ENCODE data around the gene F10. TPM values are rescaled to one million over a fixed set of nuclear protein-coding genes. Genes with fewer than 3 reads are reported as not detected.
"Not testable (repeated sequence)": the region's sequence is repeated elsewhere in the genome, so short reads cannot be mapped to it uniquely, and the experiment has no call there.

F10 gene
- polyA plus RNA-seq, 1 experiment = 39.0 TPM

DNA sequence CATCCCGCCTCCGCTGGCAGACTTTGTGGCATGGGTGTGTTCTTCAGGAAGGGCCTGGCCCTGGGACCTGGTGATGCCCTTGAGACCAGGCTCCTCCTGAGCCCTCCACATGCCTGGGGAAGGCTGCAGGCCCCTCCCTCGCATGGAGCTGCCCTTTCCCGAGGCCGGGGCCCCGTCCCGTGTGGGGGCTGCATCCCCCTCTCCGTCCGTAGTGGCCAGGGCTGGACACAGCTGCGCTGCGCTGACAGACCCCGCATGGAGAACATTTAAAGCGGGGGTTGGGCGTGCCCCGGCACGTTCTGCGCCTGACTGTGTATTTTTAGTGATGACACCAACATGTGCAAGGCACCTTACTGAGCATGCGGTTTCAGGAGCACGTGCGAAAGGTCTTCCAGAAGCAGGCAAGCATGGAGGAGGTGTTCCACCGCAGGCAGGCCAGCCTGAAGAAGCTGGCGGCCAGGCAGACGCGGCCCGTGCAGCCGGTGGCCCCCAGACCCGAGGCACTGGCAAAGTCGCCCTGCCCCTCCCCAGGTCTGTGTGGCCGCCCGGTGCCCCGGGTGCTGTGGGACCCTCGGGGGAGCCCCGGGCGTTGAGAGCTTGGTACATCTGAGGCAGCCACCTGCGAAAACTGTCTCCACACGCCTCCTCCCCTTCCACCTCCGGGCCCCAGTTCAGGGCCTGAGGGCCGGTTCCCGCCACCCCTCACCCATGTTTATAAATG, 45.8 kb upstream of the F10 start:
- no peaks in the 10 kb centered on the region for H3K36me3 ChIP-seq (ENCODE audit: control insufficient read depth, insufficient read depth, low read length)
- ChIA-PET POLR2A (no interaction called here), CTCF (interaction anchor here (0.9 kb wide), 1 partner anchor 12 kb away, joined by 4 read pairs; no protein-coding TSS in a partner anchor)
- no peak overlapping the region for H3K4me3 ChIP-seq (ENCODE audit: low read depth, low read length)
- TF ChIP-seq, protein P1, sequence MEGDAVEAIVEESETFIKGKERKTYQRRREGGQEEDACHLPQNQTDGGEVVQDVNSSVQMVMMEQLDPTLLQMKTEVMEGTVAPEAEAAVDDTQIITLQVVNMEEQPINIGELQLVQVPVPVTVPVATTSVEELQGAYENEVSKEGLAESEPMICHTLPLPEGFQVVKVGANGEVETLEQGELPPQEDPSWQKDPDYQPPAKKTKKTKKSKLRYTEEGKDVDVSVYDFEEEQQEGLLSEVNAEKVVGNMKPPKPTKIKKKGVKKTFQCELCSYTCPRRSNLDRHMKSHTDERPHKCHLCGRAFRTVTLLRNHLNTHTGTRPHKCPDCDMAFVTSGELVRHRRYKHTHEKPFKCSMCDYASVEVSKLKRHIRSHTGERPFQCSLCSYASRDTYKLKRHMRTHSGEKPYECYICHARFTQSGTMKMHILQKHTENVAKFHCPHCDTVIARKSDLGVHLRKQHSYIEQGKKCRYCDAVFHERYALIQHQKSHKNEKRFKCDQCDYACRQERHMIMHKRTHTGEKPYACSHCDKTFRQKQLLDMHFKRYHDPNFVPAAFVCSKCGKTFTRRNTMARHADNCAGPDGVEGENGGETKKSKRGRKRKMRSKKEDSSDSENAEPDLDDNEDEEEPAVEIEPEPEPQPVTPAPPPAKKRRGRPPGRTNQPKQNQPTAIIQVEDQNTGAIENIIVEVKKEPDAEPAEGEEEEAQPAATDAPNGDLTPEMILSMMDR (IDR thresholded peaks at IDR 0.05; ENCODE audit: insufficient read depth, low read depth, low read length) = no peak
- H3K27me3 ChIP-seq (ENCODE audit: control insufficient read depth, insufficient read depth, low read length) = no peaks in the 10 kb centered on the region; the same call in 1 of the 2 replicates
- no peak for DNase-seq (ENCODE audit: low read depth)

DNA sequence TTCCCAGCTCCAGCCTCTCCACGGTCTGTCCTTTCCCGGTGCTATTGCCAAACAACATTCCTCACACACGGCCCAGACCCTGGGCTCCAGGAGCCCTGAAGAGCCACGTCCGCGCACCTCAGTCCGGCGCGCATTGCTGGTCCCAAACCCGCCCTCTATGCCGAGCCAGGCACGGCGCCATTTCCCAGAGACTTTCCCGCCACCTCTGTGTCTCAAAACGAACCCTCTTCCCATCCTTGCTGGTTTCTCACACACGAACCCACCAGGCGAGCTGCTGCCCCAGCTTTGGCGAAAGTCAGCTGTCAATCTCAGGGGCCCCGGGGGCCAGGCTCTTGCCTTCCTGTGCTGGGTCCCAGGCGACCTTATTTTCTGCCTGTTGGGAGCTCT, 45.0 kb upstream of the F10 start:
- DNase-seq (ENCODE audit: low read depth) = no peak
- H3K36me3 ChIP-seq (ENCODE audit: control insufficient read depth, insufficient read depth, low read length) = no peaks in the 10 kb centered on the region
- TF ChIP-seq, protein P1 (IDR thresholded peaks at IDR 0.05; ENCODE audit: insufficient read depth, low read depth, low read length) = no peak
- H3K4me3 ChIP-seq (ENCODE audit: low read depth, low read length) = no peak overlapping the region
- ChIA-PET CTCF (interaction anchor here (0.9 kb wide), 1 partner anchor 13 kb away, joined by 4 read pairs; no protein-coding TSS in a partner anchor), POLR2A (no interaction called here)
- H3K27me3 ChIP-seq (ENCODE audit: control insufficient read depth, insufficient read depth, low read length) = no peaks in the 10 kb centered on the region; the same call in 1 of the 2 replicates

GRCh38 chr13:113077953-113078901, 44.4 kb upstream of the F10 start:
- TF ChIP-seq, protein P1 (IDR thresholded peaks at IDR 0.05; ENCODE audit: insufficient read depth, low read depth, low read length) = no peak
- CTCF ChIA-PET = interaction anchor here (0.7 to 0.9 kb wide), 2 partner anchors 13 to 65 kb away, joined by 3 to 4 read pairs; no protein-coding TSS in a partner anchor
- POLR2A ChIA-PET = no interaction called here
- Histone ChIP-seq H3K36me3 (ENCODE audit: control insufficient read depth, insufficient read depth, low read length) (no peaks in the 10 kb centered on the region), H3K27me3 (ENCODE audit: control insufficient read depth, insufficient read depth, low read length) (no peaks in the 10 kb centered on the region; the same call in 1 of the 2 replicates), H3K4me3 (ENCODE audit: low read depth, low read length) (no peak overlapping the region)
- DNase-seq (ENCODE audit: low read depth) = no peak

- CTCF ChIA-PET = no interaction called here
- no peak for DNase-seq (ENCODE audit: low read depth)
- POLR2A ChIA-PET = no interaction called here
These were observed 43.5 kb upstream of the F10 start for GRCh38 chr13:113078902-113079780.

GRCh38 chr13:113079781-113080080, 42.9 kb upstream of the F10 start:
- H3K27me3 ChIP-seq (ENCODE audit: control insufficient read depth, insufficient read depth, low read length); POLR2A ChIA-PET; H3K36me3 ChIP-seq (ENCODE audit: control insufficient read depth, insufficient read depth, low read length); CTCF ChIA-PET; DNase-seq (ENCODE audit: low read depth); H3K4me3 ChIP-seq (ENCODE audit: low read depth, low read length): not testable (repeated sequence)

More at GRCh38 chr13:113078902-113079780, 43.5 kb upstream of the F10 start:
- Histone ChIP-seq H3K4me3 (ENCODE audit: low read depth, low read length) (no peak overlapping the region), H3K36me3 (ENCODE audit: control insufficient read depth, insufficient read depth, low read length) (no peaks in the 10 kb centered on the region), H3K27me3 (ENCODE audit: control insufficient read depth, insufficient read depth, low read length) (no peaks in the 10 kb centered on the region; the same call in 1 of the 2 replicates)
- TF ChIP-seq, protein P1 (IDR thresholded peaks at IDR 0.05; ENCODE audit: insufficient read depth, low read depth, low read length) = no peak

Data from BJ (cell line).